Tibial nerve (tissue), 4 donors: Measurements from ENCODE around the gene BICRA. TPM values are rescaled to one million over a fixed set of nuclear protein-coding genes. Genes with fewer than 3 reads are reported as not detected.

Experiments
- DNase-seq, 2 donors: peaks; one replicate each; pipeline ENCODE4 v3.0.0-alpha.2; 2019; ENCODE audit warnings: low spot score in 2 of 2
- H3K27ac ChIP-seq, 4 donors: fragments of 200-600 bp; sonication (generic) in 3 of 4; one replicate each; pipeline ENCODE4 v1.5.1; 2017 to 2019; ENCODE audit warnings: mild to moderate bottlenecking in 1 of 4
- H3K27me3 ChIP-seq, 2 donors: fragments of 200-600 bp; sonication (generic) in 1 of 2; one replicate each; pipeline versions ENCODE4 v1.5.1 to v1.6.0; 2017 to 2019
- H3K36me3 ChIP-seq, 3 donors: fragments of 200-600 bp; sonication (generic); one replicate each; pipeline ENCODE4 v1.5.1; 2018 to 2019
- H3K4me1 ChIP-seq, 4 donors: fragments of 200-600 bp; sonication (generic) in 3 of 4; one replicate each; pipeline ENCODE4 v1.5.1; 2017 to 2019
- H3K4me3 ChIP-seq, 4 donors: fragments of 200-600 bp; sonication (generic) in 3 of 4; one replicate each; pipeline ENCODE4 v1.5.1; 2017 to 2019; ENCODE audit warnings: mild to moderate bottlenecking in 1 of 4, moderate library complexity in 1 of 4
- H3K9me3 ChIP-seq, 4 donors: fragments of 200-600 bp; sonication (generic) in 3 of 4; one replicate each; pipeline ENCODE4 v1.5.1; 2017 to 2019
- EP300 ChIP-seq, 2 donors: sonication (generic); formaldehyde crosslinking; IDR thresholded peaks; one replicate each; pipeline ENCODE4 v1.6.1; 2017; ENCODE audit warnings: antibody characterized with exemption in 2 of 2, mild to moderate bottlenecking in 1 of 2
- POLR2A ChIP-seq, 2 donors: fragments of 450-650 bp; IDR thresholded peaks; one replicate each; pipeline ENCODE4 v1.6.1; 2017; ENCODE audit warnings: antibody characterized with exemption in 2 of 2, mild to moderate bottlenecking in 2 of 2, moderate library complexity in 2 of 2
- WGBS, 2 donors: methylation state at CpG; one replicate each; pipeline ENCODE4 v1.1.5; 2018; 5-methylcytosine and 5-hydroxymethylcytosine counted together
- total RNA-seq, 4 donors: library from RNA; depleted of rRNA; stranded (reverse); fragments of >200 nt; gene quantifications; one replicate each; pipeline ENCODE4 v1.1.0, GENCODE V29; 2016
- TF ChIP-seq, protein P1 (sequence below), 5 experiments: fragments of 200-600 bp in 3 of 5; fragments of 450-650 bp in 2 of 5; sonication (generic) in 3 of 5; IDR thresholded peaks; one replicate each; pipeline ENCODE4 v1.5.1; 2016 to 2019; ENCODE audit warnings: antibody characterized with exemption in 5 of 5, mild to moderate bottlenecking in 3 of 5, moderate library complexity in 2 of 5

Gene BICRA
- total RNA-seq, 4 donors from 2014 or later = 6.1 to 23.1 (median 9.8) TPM

DNA sequence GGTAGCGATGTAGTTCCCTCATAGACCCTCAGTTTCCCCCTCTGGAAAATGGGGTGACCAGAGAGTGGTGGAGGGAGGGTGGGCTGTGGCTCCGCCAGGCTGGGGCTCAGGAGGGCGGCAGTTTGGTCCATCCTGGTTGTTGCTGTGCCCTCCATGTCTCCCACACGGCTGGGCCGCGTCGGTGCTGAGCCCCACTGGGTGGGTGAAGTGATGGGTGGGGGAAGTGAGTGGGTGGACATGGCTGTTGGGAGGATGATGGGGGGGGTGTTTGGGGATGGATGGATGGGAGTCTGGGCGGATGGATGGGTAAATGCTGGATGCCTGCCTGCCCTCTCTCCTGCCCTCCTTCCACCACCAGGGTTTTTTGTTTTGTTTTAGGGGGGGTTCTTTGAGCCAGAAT is 87.7 kb downstream of the BICRA start:
- Histone ChIP-seq H3K27ac (peak overlapping the region in 1 of 4 donors; percentile 86), H3K4me1 (peaks cover 0 to 11% (median 2%) of the 10 kb centered on the region in 4 donors), H3K36me3 (peaks cover 0 to 75% (median 13%) of the 10 kb centered on the region in 3 donors), H3K4me3 (no peak overlapping the region), H3K9me3 (no peaks in the 10 kb centered on the region), H3K27me3 (no peaks in the 10 kb centered on the region)
- no peak for DNase-seq
- no peak for TF ChIP-seq EP300 (IDR thresholded peaks at IDR 0.05)
- TF ChIP-seq POLR2A (IDR thresholded peaks at IDR 0.05) = no peak
- TF ChIP-seq, protein P1, sequence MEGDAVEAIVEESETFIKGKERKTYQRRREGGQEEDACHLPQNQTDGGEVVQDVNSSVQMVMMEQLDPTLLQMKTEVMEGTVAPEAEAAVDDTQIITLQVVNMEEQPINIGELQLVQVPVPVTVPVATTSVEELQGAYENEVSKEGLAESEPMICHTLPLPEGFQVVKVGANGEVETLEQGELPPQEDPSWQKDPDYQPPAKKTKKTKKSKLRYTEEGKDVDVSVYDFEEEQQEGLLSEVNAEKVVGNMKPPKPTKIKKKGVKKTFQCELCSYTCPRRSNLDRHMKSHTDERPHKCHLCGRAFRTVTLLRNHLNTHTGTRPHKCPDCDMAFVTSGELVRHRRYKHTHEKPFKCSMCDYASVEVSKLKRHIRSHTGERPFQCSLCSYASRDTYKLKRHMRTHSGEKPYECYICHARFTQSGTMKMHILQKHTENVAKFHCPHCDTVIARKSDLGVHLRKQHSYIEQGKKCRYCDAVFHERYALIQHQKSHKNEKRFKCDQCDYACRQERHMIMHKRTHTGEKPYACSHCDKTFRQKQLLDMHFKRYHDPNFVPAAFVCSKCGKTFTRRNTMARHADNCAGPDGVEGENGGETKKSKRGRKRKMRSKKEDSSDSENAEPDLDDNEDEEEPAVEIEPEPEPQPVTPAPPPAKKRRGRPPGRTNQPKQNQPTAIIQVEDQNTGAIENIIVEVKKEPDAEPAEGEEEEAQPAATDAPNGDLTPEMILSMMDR (IDR thresholded peaks at IDR 0.05) = no peak
- WGBS, 2 donors = 73 to 78% methylated on average over 8 of the region's 8 CpGs

GRCh38 chr19:47697863-47698609 is 89.1 kb downstream of the BICRA start:
- Histone ChIP-seq H3K4me1 (peaks cover 0 to 11% (median 2%) of the 10 kb centered on the region in 4 donors), H3K9me3 (no peaks in the 10 kb centered on the region), H3K4me3 (no peak overlapping the region), H3K27ac (peak overlapping the region; percentile 37 to 86 (median 70)), H3K36me3 (peaks cover 0 to 77% (median 20%) of the 10 kb centered on the region in 3 donors), H3K27me3 (no peaks in the 10 kb centered on the region)
- TF ChIP-seq, protein P1 (IDR thresholded peaks at IDR 0.05) = peak; percentile 96 to 98 (median 97)
- peak; percentile 44 to 69 for TF ChIP-seq EP300 (IDR thresholded peaks at IDR 0.05)
- TF ChIP-seq POLR2A (IDR thresholded peaks at IDR 0.05) = no peak
- DNase-seq = peak; percentile 45 to 56
- WGBS, 2 donors = 42 to 45% methylated on average over 19 to 20 of the region's 21 CpGs

DNA sequence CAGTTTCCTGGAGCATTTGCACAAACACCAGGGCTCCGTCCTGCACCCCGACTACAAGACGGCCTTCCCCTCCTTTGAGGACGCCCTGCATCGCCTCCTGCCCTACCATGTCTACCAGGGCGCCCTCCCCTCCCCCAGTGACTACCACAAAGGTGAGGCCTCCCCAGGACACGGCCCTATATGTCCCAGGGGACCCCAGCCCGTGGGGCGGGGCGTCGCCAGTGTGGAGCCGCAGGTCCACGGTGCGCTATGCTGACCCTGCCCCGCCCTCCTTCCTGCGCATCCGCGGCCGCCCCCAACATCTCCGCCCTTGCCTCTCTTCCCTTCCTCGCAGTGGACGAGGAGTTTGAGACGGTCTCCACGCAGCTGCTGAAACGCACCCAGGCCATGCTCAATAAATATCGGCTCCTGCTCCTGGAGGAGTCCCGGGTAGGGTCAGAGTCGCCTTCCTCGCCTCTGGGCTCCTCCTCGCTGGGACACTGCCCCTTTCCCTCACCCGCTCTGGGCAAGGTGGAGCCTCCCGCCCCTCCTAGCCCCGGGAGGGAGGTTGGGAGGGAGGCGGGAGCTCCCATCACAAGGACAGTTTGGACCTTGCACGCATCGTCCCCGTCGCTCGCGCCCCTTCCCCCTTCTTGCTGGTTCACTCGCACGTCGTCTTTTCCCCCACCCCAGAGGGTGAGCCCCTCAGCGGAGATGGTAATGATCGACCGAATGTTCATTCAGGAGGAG is 89.9 kb downstream of the BICRA start:
- TF ChIP-seq POLR2A (IDR thresholded peaks at IDR 0.05) (no peak), EP300 (IDR thresholded peaks at IDR 0.05) (no peak)
- TF ChIP-seq, protein P1 (IDR thresholded peaks at IDR 0.05) = no peak
- Histone ChIP-seq H3K9me3 (no peaks in the 10 kb centered on the region), H3K4me1 (peaks cover 0 to 11% (median 2%) of the 10 kb centered on the region in 4 donors), H3K4me3 (no peak overlapping the region), H3K27ac (peak overlapping the region in 1 of 4 donors; percentile 86), H3K27me3 (no peaks in the 10 kb centered on the region), H3K36me3 (peaks cover 0 to 85% (median 20%) of the 10 kb centered on the region in 3 donors)
- 86 to 87% methylated on average over 46 of the region's 46 CpGs for WGBS, 2 donors
- DNase-seq = no peak

DNA sequence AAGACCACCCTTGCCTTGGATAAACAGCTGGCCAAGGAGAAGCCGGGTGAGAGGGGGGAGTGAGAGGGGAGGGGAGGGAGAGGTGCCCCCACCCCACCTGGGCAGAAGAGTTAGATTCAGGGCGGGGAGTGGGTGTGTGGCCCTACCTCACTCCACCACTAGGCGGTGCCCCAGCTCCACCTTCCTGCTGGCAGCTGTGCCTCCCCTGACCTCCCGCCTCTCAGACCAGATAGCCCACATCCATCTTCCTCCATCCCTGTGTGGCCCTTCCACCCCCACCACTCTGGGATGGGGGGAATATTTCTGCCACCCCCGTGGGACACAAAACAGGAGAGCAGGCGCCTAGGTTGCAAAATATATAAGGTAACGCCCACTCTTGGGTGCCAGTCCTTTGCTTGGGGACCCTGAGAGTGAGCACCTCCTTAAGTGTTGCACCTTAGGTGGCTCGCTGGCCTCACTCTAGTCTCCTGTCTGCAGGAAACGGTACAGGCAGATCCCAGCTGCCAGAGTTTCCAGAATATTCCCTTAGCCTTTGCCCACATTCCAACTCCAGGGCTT is 90.5 kb downstream of the BICRA start:
- H3K9me3 ChIP-seq = no peaks in the 10 kb centered on the region
- 58 to 65% methylated on average over 9 of the region's 9 CpGs for WGBS, 2 donors
- H3K36me3 ChIP-seq = peaks cover 0 to 85% (median 20%) of the 10 kb centered on the region in 3 donors
- H3K27ac ChIP-seq = no peak overlapping the region
- no peaks in the 10 kb centered on the region for H3K27me3 ChIP-seq
- H3K4me3 ChIP-seq = no peak overlapping the region
- peaks cover 0 to 11% (median 2%) of the 10 kb centered on the region in 4 donors for H3K4me1 ChIP-seq
- TF ChIP-seq, protein P1 (IDR thresholded peaks at IDR 0.05) = peak; percentile 57 to 73 (median 68)
- TF ChIP-seq EP300 (IDR thresholded peaks at IDR 0.05) (no peak), POLR2A (IDR thresholded peaks at IDR 0.05) (no peak)
- DNase-seq = no peak
